ENCODE results near the gene CA11. TPM values are rescaled to one million over a fixed set of nuclear protein-coding genes. Genes with fewer than 3 reads are reported as not detected.

CA11 gene
- total and polyA plus RNA-seq, 2 of the 8 experiments (the other 6 are each of a cell fraction or from before 2014, with no cell fraction given), result 51.7 to 71.4 TPM

DNA sequence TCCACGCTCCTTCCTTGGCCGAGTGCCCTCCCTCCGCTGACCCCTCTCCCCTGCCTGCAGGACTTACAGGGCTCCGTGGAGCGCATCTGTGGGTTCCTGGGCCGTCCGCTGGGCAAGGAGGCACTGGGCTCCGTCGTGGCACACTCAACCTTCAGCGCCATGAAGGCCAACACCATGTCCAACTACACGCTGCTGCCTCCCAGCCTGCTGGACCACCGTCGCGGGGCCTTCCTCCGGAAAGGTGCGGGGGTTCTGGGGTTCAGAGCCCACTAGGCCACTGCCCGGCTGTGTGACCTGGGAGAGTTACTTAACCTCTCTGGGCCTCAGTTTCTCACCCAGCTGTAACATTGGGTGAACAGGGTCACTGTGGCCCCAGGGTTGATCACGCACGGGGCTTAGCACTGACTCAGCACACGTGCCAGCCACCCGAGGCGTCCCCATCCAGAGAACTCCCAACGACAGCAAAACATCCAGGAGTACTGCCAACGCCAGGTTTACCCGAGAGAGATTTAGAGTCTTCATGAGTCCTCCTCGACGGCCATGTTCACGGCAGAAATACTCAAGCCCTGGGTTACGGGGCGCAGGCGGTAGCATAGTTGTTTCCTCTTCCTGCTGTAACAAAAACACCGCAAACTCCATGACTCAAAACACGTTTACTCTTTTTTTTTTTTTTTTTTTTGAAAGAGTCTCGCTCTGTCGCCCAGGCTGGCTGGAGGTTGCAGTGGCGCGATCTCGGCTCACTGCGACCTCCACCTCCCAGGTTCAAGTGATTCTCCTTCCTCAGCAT lies 49.1 kb downstream of the CA11 start (continued):
- TF ChIP-seq ATF2 (IDR thresholded peaks at IDR 0.05; ENCODE audit: low read length) (no peak), RNF2 (IDR thresholded peaks at IDR 0.05; ENCODE audit: borderline replicate concordance, low read depth, low read length, missing control alignments, poor library complexity, severe bottlenecking) (no peak)
- TF ChIP-seq, protein P1, sequence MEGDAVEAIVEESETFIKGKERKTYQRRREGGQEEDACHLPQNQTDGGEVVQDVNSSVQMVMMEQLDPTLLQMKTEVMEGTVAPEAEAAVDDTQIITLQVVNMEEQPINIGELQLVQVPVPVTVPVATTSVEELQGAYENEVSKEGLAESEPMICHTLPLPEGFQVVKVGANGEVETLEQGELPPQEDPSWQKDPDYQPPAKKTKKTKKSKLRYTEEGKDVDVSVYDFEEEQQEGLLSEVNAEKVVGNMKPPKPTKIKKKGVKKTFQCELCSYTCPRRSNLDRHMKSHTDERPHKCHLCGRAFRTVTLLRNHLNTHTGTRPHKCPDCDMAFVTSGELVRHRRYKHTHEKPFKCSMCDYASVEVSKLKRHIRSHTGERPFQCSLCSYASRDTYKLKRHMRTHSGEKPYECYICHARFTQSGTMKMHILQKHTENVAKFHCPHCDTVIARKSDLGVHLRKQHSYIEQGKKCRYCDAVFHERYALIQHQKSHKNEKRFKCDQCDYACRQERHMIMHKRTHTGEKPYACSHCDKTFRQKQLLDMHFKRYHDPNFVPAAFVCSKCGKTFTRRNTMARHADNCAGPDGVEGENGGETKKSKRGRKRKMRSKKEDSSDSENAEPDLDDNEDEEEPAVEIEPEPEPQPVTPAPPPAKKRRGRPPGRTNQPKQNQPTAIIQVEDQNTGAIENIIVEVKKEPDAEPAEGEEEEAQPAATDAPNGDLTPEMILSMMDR (IDR thresholded peaks at IDR 0.05; ENCODE audit: control extremely low read depth in 1 of 3, insufficient read depth in 1 of 3, low read depth in 1 of 3, low read length in 3 of 3), result no peak

Data from H1 (cell line).